ENCODE data around the gene P2RY14.

DNA sequence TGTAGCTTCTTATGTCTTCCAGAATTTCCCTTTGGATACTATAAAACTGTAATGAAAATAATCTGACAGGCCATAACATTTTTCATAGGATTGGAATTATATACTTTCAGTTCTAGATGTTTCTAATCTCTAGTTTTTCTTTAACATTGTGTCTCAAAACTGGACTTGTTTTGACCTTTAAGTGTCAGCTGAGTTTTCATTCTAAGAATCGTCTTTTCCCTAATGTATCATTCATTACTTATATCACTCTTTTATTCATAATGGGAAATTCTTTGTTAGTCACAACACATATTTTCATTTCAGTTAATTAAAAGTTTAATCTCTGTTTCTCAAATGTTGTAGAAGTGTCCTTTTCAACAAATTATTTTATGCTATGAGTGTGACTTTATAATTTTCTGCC lies 87.2 kb downstream of the P2RY14 start:
- TF ChIP-seq, protein P1, sequence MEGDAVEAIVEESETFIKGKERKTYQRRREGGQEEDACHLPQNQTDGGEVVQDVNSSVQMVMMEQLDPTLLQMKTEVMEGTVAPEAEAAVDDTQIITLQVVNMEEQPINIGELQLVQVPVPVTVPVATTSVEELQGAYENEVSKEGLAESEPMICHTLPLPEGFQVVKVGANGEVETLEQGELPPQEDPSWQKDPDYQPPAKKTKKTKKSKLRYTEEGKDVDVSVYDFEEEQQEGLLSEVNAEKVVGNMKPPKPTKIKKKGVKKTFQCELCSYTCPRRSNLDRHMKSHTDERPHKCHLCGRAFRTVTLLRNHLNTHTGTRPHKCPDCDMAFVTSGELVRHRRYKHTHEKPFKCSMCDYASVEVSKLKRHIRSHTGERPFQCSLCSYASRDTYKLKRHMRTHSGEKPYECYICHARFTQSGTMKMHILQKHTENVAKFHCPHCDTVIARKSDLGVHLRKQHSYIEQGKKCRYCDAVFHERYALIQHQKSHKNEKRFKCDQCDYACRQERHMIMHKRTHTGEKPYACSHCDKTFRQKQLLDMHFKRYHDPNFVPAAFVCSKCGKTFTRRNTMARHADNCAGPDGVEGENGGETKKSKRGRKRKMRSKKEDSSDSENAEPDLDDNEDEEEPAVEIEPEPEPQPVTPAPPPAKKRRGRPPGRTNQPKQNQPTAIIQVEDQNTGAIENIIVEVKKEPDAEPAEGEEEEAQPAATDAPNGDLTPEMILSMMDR (IDR thresholded peaks at IDR 0.05; ENCODE audit: borderline replicate concordance, extremely low read depth, low read length, poor library complexity, severe bottlenecking) = no peak
- TF ChIP-seq EZH2 (IDR thresholded peaks at IDR 0.05; ENCODE audit: borderline replicate concordance, low read depth, low read length, severe bottlenecking) = no peak

All from DND-41 (cell line).